ENCODE data around the gene ARHGEF12.

Gene ARHGEF12

DNA sequence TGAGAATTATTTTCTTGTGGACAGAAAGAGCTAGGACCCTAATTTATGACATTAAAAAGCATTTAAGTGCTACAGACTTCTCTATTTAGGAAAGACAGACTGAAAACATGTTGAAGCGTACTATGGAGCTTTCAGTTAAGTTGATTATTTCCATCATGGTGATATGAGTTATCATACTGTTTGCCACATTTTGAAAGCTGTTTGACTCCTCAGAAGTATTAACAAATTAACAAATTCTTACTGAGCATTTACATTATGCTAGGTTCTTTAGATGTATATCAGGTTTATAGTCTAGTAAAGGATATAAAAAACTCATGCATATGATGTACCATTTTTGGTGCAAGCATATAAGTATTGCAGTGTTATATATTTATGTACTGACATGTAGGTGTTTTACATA, 50.1 kb downstream of the ARHGEF12 start:
- no peak for DNase-seq (ENCODE audit: low read depth in 3 of 3)

DNA sequence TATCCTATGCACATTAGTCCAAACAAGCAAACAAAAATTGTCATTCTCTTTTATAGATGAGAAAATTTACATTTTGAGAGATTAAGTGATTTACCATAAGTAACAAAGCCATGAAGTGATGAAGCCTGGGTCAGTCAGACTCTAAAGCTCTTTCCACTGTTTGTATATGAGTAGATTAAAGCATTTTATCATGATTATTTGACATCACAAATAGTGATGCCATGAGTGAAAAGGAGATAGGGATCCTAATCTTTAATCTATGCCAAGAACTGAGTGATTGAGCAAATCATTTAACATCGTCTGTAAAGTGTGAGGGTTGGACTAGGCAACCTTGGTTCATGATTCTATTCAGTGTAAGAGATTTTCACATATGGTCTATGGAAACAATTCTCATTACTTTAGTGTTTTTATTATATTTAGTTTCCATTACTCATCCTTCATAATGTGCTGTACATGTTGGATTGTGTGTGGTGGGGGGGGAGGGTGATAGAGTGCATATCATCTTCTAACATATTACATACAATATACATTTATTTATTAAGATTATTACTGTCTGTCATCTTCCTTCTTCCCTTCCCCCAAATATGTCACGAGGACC, 50.7 kb downstream of the ARHGEF12 start:
- DNase-seq (ENCODE audit: low read depth in 3 of 3): no peak

DNA sequence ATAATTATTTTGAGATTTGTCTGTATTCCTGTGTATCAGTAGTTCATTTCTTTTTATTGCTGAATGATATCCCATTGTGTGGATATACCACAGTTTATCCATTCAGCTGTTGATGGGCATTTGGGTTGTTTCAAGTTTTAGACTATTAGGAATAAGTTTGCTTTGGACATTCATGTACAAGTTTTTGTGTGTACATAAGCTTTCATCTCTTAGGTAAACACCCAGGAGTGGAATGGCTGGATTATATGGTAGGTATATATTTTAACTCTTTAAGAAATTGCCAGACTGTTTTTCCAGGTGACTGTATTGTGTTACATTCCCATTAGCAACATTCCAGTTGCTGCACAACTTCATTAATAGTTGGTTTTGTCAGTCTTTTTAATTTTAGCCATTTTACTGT, 52.0 kb downstream of the ARHGEF12 start:
- no peak for DNase-seq (ENCODE audit: low read depth in 3 of 3)

GRCh38 chr11:120389693-120390584, 53.7 kb downstream of the ARHGEF12 start:
- no peak for DNase-seq (ENCODE audit: low read depth in 3 of 3)

GRCh38 chr11:120390585-120390922, 54.3 kb downstream of the ARHGEF12 start:
- no peak for DNase-seq (ENCODE audit: low read depth in 3 of 3)

DNA sequence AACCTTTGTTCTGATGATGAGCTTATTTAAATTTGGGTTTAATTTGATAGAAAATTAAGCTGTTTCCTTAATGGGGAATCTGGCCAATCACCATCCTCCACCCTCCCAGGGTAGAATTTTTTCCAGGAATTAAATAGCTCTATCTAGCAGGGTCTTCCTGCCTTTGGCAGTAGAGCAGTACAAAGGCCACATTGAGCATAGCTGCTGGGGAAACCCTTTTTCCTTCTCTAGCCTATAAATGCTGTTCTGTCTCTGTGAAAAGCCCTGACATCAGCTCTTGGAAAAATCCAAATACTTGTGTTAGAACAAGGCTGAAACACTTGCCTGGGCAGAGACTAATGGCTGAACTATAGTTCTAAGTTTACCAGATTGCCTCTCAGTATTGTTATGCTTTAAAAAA, 55.1 kb downstream of the ARHGEF12 start:
- no peak for DNase-seq (ENCODE audit: low read depth in 3 of 3)

DNA sequence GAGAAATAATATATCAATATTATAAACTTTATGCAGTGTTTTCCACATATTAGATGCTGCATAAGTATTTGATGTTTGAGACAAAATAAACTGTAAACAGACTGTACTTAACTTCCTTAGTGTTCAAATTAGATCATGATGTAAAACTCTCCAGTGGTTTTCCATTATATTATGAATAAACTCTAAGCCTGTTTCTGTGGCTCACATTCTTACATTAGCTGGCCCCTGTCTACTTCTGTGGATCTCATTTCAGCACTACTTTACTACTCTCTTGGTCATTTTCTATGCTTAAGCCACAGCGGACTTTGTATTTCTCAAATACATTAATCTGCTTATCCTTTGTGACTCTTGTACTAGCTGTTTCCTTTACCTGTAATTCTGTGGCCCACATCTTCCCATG, 55.6 kb downstream of the ARHGEF12 start:
- DNase-seq (ENCODE audit: low read depth in 3 of 3): no peak

DNA sequence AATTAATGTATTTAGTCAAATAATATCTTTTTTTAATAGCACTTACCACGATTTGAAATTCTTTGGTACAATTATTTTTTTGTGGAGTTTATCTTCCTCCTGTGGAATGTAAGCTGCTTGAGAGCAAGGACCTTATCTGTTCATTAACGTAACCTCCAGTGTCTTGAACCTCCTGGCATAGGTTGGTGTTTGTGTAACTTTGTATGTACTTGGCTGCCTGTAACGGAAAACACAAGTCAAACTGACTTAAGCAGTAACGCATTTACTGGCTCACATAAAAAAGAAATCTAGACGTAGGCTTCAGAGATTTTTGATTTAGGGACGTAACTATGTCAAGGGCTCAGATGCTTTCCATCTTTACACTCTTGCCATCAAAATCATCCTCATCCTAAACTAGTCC, 56.1 kb downstream of the ARHGEF12 start:
- no peak for DNase-seq (ENCODE audit: low read depth in 3 of 3)

DNA sequence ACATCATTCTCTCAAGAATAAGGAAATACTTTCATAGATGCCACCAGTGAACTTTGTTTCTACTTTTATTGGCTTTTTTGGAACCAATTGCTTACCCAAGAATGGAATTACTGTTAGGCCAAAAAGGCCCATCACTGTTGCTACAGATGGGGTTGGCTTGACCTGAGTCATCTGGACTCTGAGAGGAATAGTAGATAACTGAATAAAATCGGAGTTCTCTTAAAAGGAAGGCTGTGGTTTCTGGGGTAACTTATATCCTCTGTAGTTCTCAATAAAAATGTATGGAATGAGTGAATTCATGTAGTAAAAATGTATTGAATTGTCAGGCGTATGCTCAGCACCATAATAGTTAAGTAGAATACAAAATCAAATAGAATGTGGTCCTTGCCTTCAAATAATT, 56.6 kb downstream of the ARHGEF12 start:
- DNase-seq (ENCODE audit: low read depth in 3 of 3): no peak

DNA sequence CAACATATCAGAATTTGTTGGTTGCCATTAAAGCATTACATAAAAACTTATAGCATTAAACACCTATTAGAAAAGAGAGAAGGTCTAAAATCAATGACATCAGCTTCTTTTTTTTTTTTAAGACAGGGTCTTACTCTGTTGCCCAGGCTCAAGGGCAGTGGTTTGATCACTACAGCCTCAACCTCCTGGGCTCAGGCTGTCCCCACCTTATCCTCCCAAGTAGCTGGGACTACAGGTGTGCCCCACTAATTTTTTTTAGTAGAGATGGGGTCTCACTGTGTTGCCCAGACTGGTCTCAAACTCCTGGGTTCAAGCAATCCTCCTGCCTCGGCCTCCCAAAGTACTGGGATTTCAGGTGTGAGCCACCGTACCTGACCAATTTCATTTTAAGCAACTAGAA, 57.9 kb downstream of the ARHGEF12 start:
- no peak for DNase-seq (ENCODE audit: low read depth in 3 of 3)

DNA sequence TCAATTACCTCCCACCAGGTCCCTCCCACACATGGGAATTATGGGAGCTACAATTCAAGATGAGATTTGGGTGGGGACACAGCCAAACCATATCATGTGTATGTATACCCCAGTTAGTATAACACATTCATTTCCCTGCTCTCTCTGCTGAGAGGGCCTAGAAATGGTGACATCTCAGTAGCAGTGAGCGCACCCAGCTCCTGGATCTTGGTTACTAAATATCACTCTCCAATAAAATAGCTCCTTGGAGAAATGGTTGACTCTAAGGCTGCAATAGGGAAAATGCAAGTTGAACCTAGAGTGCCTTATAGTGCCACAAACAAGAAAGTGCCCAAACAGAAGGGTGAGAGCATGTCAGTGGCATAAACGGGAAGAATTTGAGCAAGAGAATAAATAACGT, 59.6 kb downstream of the ARHGEF12 start:
- no peak for DNase-seq (ENCODE audit: low read depth in 3 of 3)

GRCh38 chr11:120398132-120398531, 61.9 kb downstream of the ARHGEF12 start:
- DNase-seq (ENCODE audit: low read depth in 3 of 3): no peak

GRCh38 chr11:120399307-120399706, 63.1 kb downstream of the ARHGEF12 start:
- no peak for DNase-seq (ENCODE audit: low read depth in 3 of 3)

DNA sequence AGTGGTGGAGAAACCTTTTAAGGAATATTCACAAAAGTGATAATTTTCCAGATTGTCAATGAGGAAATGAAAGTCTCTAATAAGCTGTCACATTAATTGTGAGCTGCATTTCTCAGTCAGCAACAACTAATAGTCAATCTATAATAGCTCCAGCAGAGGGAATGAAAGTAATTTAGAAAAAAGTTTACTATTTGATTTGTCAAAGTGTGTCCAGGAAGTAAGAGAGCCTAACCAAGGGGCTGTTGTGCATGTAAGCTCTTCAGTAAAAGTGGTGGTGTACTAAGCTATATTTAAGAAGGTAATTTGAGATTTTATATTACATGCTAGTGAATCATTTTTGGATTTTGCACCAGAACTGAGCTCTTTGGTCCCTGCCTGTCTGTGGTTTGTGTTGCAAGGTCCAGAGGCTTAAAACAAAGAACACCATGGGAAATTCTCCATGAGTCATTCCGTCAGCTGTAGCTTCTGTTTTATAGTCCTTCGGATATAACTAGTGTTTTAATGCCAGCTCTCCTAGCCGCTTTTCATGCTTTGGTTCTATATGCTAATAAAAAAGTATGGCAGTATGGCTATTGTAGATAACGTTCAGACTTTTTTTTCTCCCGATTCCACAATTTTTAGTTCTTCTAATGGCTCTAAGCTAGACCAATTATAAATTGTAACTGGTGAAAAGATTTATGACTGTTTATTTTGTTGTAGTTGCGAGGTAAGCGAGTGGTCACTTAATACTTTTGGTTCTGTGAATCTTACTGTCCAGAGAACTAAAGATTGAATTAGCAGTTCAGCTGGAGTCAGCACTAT, 64.6 kb downstream of the ARHGEF12 start:
- DNase-seq (ENCODE audit: low read depth in 3 of 3): no peak

DNA sequence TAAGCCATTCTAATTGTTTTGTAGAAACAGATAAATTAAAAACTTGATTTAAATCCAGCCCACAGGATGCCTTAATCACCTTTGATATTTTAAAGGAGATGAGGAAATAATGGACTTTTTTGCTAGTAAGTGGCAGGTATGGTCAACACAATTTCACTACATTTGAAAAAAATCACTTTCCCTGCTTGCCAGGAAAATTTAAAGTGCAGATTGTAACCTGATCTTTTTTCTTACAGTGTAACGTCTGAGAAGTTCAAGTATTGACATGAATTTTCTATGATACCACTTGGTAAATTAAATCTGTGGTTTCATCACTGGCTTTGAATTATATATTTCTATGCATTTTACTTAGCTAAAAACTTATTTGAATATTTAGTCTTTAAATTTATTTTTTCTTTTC, 65.3 kb downstream of the ARHGEF12 start:
- DNase-seq (ENCODE audit: low read depth in 3 of 3): no peak

DNA sequence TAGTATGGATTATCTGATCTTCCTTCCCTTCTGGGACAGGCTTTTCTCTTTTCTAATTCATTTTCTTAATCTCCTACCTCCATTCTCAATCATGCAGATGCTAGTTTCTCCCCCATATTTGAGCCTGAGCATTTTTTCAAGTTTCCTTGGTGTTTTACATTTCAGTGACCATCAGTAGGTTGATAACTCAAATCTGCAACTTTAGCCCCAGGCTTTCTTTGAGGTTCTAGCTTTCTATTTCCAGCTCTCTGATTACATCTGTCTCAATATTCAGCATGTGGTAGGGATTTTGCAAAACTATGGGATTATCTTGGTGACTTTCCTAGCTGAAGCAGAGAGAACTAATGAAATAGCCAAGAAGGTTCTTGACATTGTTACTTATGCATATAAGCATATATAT, 67.8 kb downstream of the ARHGEF12 start:
- no peak for DNase-seq (ENCODE audit: low read depth in 3 of 3)

- no peak for DNase-seq (ENCODE audit: low read depth in 3 of 3)
Measured at GRCh38 chr11:120404495-120404894, 68.3 kb downstream of the ARHGEF12 start.

DNA sequence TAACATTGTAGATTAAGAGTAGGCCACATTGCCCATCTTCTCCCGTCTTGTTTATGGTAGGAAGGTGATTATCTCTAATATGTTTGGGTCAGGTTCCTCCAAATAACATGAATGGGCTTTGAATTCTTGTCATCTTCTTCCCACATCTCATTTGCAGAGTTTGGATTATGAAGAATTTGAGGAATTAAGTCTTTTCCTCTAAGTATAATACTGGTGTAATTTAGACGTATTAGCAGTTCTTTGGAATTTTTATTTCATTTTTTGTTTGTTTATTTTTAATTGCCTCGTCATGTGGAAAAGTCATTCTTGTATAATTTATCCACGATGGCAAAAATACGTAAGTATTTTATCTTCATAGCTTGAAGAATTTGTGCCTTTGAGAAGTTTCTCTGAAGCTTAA, 73.4 kb downstream of the ARHGEF12 start:
- DNase-seq (ENCODE audit: low read depth in 3 of 3): no peak

- no peak for DNase-seq (ENCODE audit: low read depth in 3 of 3)
Measured at GRCh38 chr11:120410622-120411380, 74.6 kb downstream of the ARHGEF12 start.

DNA sequence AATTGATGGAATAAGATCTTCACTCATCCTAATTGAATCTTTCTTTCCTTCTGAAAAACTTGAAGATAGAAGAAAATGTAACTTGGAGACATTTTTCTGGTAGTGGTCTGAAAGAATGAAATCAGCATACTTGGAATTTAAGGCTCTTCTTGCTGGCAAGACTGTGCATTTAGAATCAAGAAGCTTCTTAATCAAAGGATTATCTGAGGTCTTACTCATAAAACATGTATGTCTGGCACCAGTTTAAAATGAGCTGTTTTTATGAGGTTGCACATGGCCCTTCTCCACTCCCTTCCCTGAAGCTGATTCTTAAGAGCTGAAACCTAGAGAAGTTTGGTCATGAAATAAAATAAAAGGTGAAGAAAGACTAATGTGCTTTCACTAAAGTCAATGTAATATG, 77.3 kb downstream of the ARHGEF12 start:
- no peak for DNase-seq (ENCODE audit: low read depth in 3 of 3)

DNA sequence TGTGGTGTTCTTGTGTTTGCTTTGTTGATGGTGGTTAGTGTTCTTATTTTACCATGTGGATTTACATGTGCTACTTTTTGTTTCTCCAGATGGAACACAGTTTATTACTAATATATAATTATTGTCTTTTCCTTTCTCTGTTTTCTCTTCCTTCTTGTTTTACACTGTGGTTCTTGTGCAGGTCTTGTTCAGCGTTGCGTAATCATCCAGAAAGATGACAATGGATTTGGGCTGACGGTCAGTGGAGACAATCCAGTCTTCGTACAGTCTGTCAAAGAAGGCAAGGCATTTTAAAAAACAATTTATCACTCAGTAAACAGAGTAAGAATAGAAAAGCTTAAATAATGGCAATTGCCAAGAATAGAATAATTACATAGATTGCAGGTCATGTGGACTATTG, 84.4 kb downstream of the ARHGEF12 start:
- DNase-seq (ENCODE audit: low read depth in 3 of 3): no peak
